ENCODE measurements around the gene DOCK10. TPM values are rescaled to one million over a fixed set of nuclear protein-coding genes. Genes with fewer than 3 reads are reported as not detected.

DOCK10 gene
- total RNA-seq, 1 experiment from 2014 or later = 1.1 TPM

GRCh38 chr2:224846161-224846560 lies 196.1 kb downstream of the DOCK10 start:
- no peak overlapping the region for H3K4me3 ChIP-seq (ENCODE audit: insufficient read depth, low read depth, low read length)
- H3K27me3 ChIP-seq (ENCODE audit: control insufficient read depth, insufficient read depth, low read length) = no peaks in the 10 kb centered on the region
- DNase-seq = no peak
- H3K36me3 ChIP-seq (replicated peaks; ENCODE audit: control insufficient read depth, insufficient read depth, low read length) = no peaks in the 10 kb centered on the region

- Histone ChIP-seq H3K27me3 (ENCODE audit: control insufficient read depth, insufficient read depth, low read length) (no peaks in the 10 kb centered on the region), H3K4me3 (ENCODE audit: insufficient read depth, low read depth, low read length) (no peak overlapping the region), H3K36me3 (replicated peaks; ENCODE audit: control insufficient read depth, insufficient read depth, low read length) (no peaks in the 10 kb centered on the region)
- no peak for DNase-seq
These were observed 199.1 kb downstream of the DOCK10 start for GRCh38 chr2:224843141-224843540.

- Histone ChIP-seq H3K36me3 (replicated peaks; ENCODE audit: control insufficient read depth, insufficient read depth, low read length) (no peaks in the 10 kb centered on the region), H3K27me3 (ENCODE audit: control insufficient read depth, insufficient read depth, low read length) (no peaks in the 10 kb centered on the region), H3K4me3 (ENCODE audit: insufficient read depth, low read depth, low read length) (no peak overlapping the region)
- DNase-seq = no peak
These were observed 200.4 kb downstream of the DOCK10 start for GRCh38 chr2:224841910-224842309.

GRCh38 chr2:224838335-224838734 lies 203.9 kb downstream of the DOCK10 start:
- Histone ChIP-seq H3K36me3 (replicated peaks; ENCODE audit: control insufficient read depth, insufficient read depth, low read length) (no peaks in the 10 kb centered on the region), H3K4me3 (ENCODE audit: insufficient read depth, low read depth, low read length) (no peak overlapping the region), H3K27me3 (ENCODE audit: control insufficient read depth, insufficient read depth, low read length) (no peaks in the 10 kb centered on the region)
- DNase-seq = no peak

GRCh38 chr2:224837558-224837957 lies 204.7 kb downstream of the DOCK10 start:
- H3K27me3 ChIP-seq (ENCODE audit: control insufficient read depth, insufficient read depth, low read length) = no peaks in the 10 kb centered on the region
- DNase-seq = no peak

GRCh38 chr2:224837066-224837465 lies 205.2 kb downstream of the DOCK10 start:
- no peaks in the 10 kb centered on the region for H3K27me3 ChIP-seq (ENCODE audit: control insufficient read depth, insufficient read depth, low read length)
- H3K4me3 ChIP-seq (ENCODE audit: insufficient read depth, low read depth, low read length) = no peak overlapping the region
- H3K36me3 ChIP-seq (replicated peaks; ENCODE audit: control insufficient read depth, insufficient read depth, low read length) = no peaks in the 10 kb centered on the region; the same call in 1 of the 2 replicates
- DNase-seq = no peak

More at GRCh38 chr2:224837558-224837957, 204.7 kb downstream of the DOCK10 start:
- Histone ChIP-seq H3K4me3 (ENCODE audit: insufficient read depth, low read depth, low read length) (no peak overlapping the region), H3K36me3 (replicated peaks; ENCODE audit: control insufficient read depth, insufficient read depth, low read length) (no peaks in the 10 kb centered on the region; the same call in 1 of the 2 replicates)

GRCh38 chr2:224836263-224836662 lies 206.0 kb downstream of the DOCK10 start:
- no peaks in the 10 kb centered on the region; the same call in 1 of the 2 replicates for H3K36me3 ChIP-seq (replicated peaks; ENCODE audit: control insufficient read depth, insufficient read depth, low read length)
- H3K27me3 ChIP-seq (ENCODE audit: control insufficient read depth, insufficient read depth, low read length) = no peaks in the 10 kb centered on the region
- no peak for DNase-seq
- H3K4me3 ChIP-seq (ENCODE audit: insufficient read depth, low read depth, low read length) = no peak overlapping the region

GRCh38 chr2:224835405-224835804 lies 206.9 kb downstream of the DOCK10 start:
- no peak for DNase-seq
- no peaks in the 10 kb centered on the region for H3K27me3 ChIP-seq (ENCODE audit: control insufficient read depth, insufficient read depth, low read length)
- no peaks in the 10 kb centered on the region; the same call in 1 of the 2 replicates for H3K36me3 ChIP-seq (replicated peaks; ENCODE audit: control insufficient read depth, insufficient read depth, low read length)
- H3K4me3 ChIP-seq (ENCODE audit: insufficient read depth, low read depth, low read length) = no peak overlapping the region

GRCh38 chr2:224833986-224834385 lies 208.3 kb downstream of the DOCK10 start:
- Histone ChIP-seq H3K4me3 (ENCODE audit: insufficient read depth, low read depth, low read length) (no peak overlapping the region), H3K27me3 (ENCODE audit: control insufficient read depth, insufficient read depth, low read length) (no peaks in the 10 kb centered on the region), H3K36me3 (replicated peaks; ENCODE audit: control insufficient read depth, insufficient read depth, low read length) (no peaks in the 10 kb centered on the region; the same call in 1 of the 2 replicates)
- DNase-seq = no peak

- DNase-seq = no peak
- H3K36me3 ChIP-seq (replicated peaks; ENCODE audit: control insufficient read depth, insufficient read depth, low read length) = no peaks in the 10 kb centered on the region; the same call in 1 of the 2 replicates
- no peak overlapping the region for H3K4me3 ChIP-seq (ENCODE audit: insufficient read depth, low read depth, low read length)
- no peaks in the 10 kb centered on the region for H3K27me3 ChIP-seq (ENCODE audit: control insufficient read depth, insufficient read depth, low read length)
These were observed 210.1 kb downstream of the DOCK10 start for GRCh38 chr2:224832207-224832606.

- no peak for DNase-seq
- Histone ChIP-seq H3K27me3 (ENCODE audit: control insufficient read depth, insufficient read depth, low read length) (no peaks in the 10 kb centered on the region), H3K36me3 (replicated peaks; ENCODE audit: control insufficient read depth, insufficient read depth, low read length) (no peaks in the 10 kb centered on the region; the same call in 1 of the 2 replicates), H3K4me3 (ENCODE audit: insufficient read depth, low read depth, low read length) (no peak overlapping the region)
These were observed 210.7 kb downstream of the DOCK10 start for GRCh38 chr2:224831530-224831929.

- H3K27me3 ChIP-seq (ENCODE audit: control insufficient read depth, insufficient read depth, low read length) = no peaks in the 10 kb centered on the region
- no peak for DNase-seq
- no peak overlapping the region for H3K4me3 ChIP-seq (ENCODE audit: insufficient read depth, low read depth, low read length)
- no peaks in the 10 kb centered on the region for H3K36me3 ChIP-seq (replicated peaks; ENCODE audit: control insufficient read depth, insufficient read depth, low read length)
These were observed 221.8 kb downstream of the DOCK10 start for GRCh38 chr2:224820283-224820991.

- Histone ChIP-seq H3K36me3 (replicated peaks; ENCODE audit: control insufficient read depth, insufficient read depth, low read length) (no peaks in the 10 kb centered on the region), H3K4me3 (ENCODE audit: insufficient read depth, low read depth, low read length) (no peak overlapping the region), H3K27me3 (ENCODE audit: control insufficient read depth, insufficient read depth, low read length) (no peaks in the 10 kb centered on the region)
- DNase-seq = no peak
These were observed 223.2 kb downstream of the DOCK10 start for GRCh38 chr2:224819075-224819474.

- Histone ChIP-seq H3K36me3 (replicated peaks; ENCODE audit: control insufficient read depth, insufficient read depth, low read length) (no peaks in the 10 kb centered on the region), H3K27me3 (ENCODE audit: control insufficient read depth, insufficient read depth, low read length) (no peaks in the 10 kb centered on the region), H3K4me3 (ENCODE audit: insufficient read depth, low read depth, low read length) (no peak overlapping the region)
- DNase-seq = no peak
These were observed 224.6 kb downstream of the DOCK10 start for GRCh38 chr2:224817676-224818075.

- H3K27me3 ChIP-seq (ENCODE audit: control insufficient read depth, insufficient read depth, low read length) = no peaks in the 10 kb centered on the region
- H3K4me3 ChIP-seq (ENCODE audit: insufficient read depth, low read depth, low read length) = no peak overlapping the region
- no peaks in the 10 kb centered on the region for H3K36me3 ChIP-seq (replicated peaks; ENCODE audit: control insufficient read depth, insufficient read depth, low read length)
- no peak for DNase-seq
These were observed 225.5 kb downstream of the DOCK10 start for GRCh38 chr2:224816816-224817215.
